ENCODE data around the gene MYB.

DNA sequence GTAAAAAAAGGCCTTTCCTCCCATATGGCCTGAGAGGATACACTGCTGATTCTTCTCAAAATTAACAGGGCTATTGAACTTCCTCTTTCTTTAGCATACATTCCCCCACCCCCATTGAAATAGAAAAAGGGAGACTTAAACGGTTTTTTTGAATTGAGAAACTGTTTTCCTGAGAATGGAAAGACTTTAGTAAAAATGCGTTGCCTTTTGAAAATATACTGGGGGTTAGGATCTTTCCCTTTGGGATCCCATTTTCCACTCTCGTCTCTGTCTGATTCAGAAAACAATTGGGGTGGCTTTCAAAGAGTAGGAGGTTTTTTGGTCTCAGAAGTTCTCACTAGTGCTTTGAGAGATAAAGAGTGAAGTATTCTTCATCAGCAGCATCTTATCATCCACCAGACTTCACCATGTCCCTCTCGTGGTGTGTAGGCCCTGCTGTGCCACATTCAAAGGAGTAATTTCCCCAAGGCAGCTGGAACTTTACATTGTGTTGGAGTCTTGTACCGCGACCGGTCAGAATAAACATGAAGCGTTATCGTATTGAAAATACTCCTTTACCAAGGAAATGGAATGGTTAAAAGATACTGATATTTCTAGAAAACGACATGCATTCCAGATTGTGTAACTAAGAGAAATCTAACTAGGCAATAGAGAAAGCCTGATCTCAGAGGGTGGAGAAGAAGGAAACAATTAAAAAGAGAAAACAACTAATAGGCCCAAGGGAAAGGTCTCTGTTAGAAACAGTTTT, 10.6 kb downstream of the MYB start:
- TF ChIP-seq, protein P1, sequence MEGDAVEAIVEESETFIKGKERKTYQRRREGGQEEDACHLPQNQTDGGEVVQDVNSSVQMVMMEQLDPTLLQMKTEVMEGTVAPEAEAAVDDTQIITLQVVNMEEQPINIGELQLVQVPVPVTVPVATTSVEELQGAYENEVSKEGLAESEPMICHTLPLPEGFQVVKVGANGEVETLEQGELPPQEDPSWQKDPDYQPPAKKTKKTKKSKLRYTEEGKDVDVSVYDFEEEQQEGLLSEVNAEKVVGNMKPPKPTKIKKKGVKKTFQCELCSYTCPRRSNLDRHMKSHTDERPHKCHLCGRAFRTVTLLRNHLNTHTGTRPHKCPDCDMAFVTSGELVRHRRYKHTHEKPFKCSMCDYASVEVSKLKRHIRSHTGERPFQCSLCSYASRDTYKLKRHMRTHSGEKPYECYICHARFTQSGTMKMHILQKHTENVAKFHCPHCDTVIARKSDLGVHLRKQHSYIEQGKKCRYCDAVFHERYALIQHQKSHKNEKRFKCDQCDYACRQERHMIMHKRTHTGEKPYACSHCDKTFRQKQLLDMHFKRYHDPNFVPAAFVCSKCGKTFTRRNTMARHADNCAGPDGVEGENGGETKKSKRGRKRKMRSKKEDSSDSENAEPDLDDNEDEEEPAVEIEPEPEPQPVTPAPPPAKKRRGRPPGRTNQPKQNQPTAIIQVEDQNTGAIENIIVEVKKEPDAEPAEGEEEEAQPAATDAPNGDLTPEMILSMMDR (tag by site-specific recombination; IDR thresholded peaks at IDR 0.05), result no peak
- TF ChIP-seq ZNF335 (tag by site-specific recombination; conservative IDR thresholded peaks at IDR 0.05) (no peak), KLF7 (tag by site-specific recombination; IDR thresholded peaks at IDR 0.05; ENCODE audit: borderline replicate concordance) (no peak), ZNF248 (tag by site-specific recombination; IDR thresholded peaks at IDR 0.05) (no peak)

Measured in HEK293 (cell line).